ENCODE results near the gene RIPOR3.
A peak's percentile ranks its signal among the peaks of the same experiment; 100 is the strongest.
"Not testable (repeated sequence)": the region's sequence is repeated elsewhere in the genome, so short reads cannot be mapped to it uniquely, and the experiment has no call there.

The RIPOR3 gene

GRCh38 chr20:50673146-50673465, 18.2 kb downstream of the RIPOR3 start:
- H3K9ac ChIP-seq = no peak overlapping the region
- no peak for TF ChIP-seq Cebpa-rat (IDR thresholded peaks at IDR 0.05)
- no peak overlapping the region for H3K4me3 ChIP-seq
- no peak overlapping the region for H3K4me2 ChIP-seq
- H3K4me1 ChIP-seq = peaks cover 3 to 37% (median 16%) of the 10 kb centered on the region in 10 experiments; a peak in 18 of 20 replicates
- no peaks in the 10 kb centered on the region for H3K36me3 ChIP-seq
- no peaks in the 10 kb centered on the region for H4K20me1 ChIP-seq
- H3K27ac ChIP-seq = peak overlapping the region in 2 of 11 experiments; percentile 20 to 21; a peak in 1 of 22 replicates
- no peaks in the 10 kb centered on the region for H3K9me3 ChIP-seq (replicated peaks in 1 of 11)
- H3K27me3 ChIP-seq = no peaks in the 10 kb centered on the region

- no peaks in the 10 kb centered on the region for H4K20me1 ChIP-seq
- no peak overlapping the region for H3K4me2 ChIP-seq
- no peaks in the 10 kb centered on the region for H3K36me3 ChIP-seq
- H3K9me3 ChIP-seq (replicated peaks in 1 of 11) = no peaks in the 10 kb centered on the region
- peaks cover 8 to 42% (median 21%) of the 10 kb centered on the region in 10 experiments; a peak in 18 of 20 replicates for H3K4me1 ChIP-seq
- TF ChIP-seq Cebpa-rat (IDR thresholded peaks at IDR 0.05) = no peak
- H3K27me3 ChIP-seq = no peaks in the 10 kb centered on the region
- H3K4me3 ChIP-seq = no peak overlapping the region
- peak overlapping the region in 3 of 11 experiments; percentile 19 to 30 (median 21); a peak in 2 of 22 replicates for H3K27ac ChIP-seq
- H3K9ac ChIP-seq = no peak overlapping the region
Observed at GRCh38 chr20:50672400-50673145, 18.8 kb downstream of the RIPOR3 start.

- no peaks in the 10 kb centered on the region for H3K27me3 ChIP-seq
- H3K9ac ChIP-seq = no peak overlapping the region
- peaks cover 13 to 52% (median 31%) of the 10 kb centered on the region in 10 experiments for H3K4me1 ChIP-seq
- no peak overlapping the region for H3K4me3 ChIP-seq
- no peaks in the 10 kb centered on the region for H3K9me3 ChIP-seq (replicated peaks in 1 of 11)
- no peaks in the 10 kb centered on the region for H4K20me1 ChIP-seq
- no peak for TF ChIP-seq Cebpa-rat (IDR thresholded peaks at IDR 0.05)
- H3K27ac ChIP-seq = no peak overlapping the region
- no peak overlapping the region for H3K4me2 ChIP-seq
- H3K36me3 ChIP-seq = no peaks in the 10 kb centered on the region
Observed at GRCh38 chr20:50671626-50672025, 19.7 kb downstream of the RIPOR3 start.

GRCh38 chr20:50671010-50671409, 20.3 kb downstream of the RIPOR3 start:
- not testable (repeated sequence) for H3K36me3 ChIP-seq; H3K9me3 ChIP-seq (replicated peaks in 1 of 11); H4K20me1 ChIP-seq; H3K9ac ChIP-seq; H3K27me3 ChIP-seq; H3K4me3 ChIP-seq; H3K4me2 ChIP-seq
- Histone ChIP-seq H3K4me1 (peaks cover 19 to 54% (median 37%) of the 10 kb centered on the region in 10 experiments), H3K27ac (0 out of 22 replicates have a peak overlapping the region, but pooled peaks of 1 of the 11 experiments have one; percentile 6)

GRCh38 chr20:50670126-50670862, 21.0 kb downstream of the RIPOR3 start:
- H3K4me2 ChIP-seq = no peak overlapping the region
- H3K27me3 ChIP-seq = no peaks in the 10 kb centered on the region
- no peaks in the 10 kb centered on the region for H4K20me1 ChIP-seq
- H3K27ac ChIP-seq = peak overlapping the region in 2 of 11 experiments; percentile 4 to 6; a peak in 1 of 22 replicates
- H3K9me3 ChIP-seq (replicated peaks in 1 of 11) = no peaks in the 10 kb centered on the region
- peaks cover 26 to 55% (median 44%) of the 10 kb centered on the region in 10 experiments for H3K4me1 ChIP-seq
- no peaks in the 10 kb centered on the region for H3K36me3 ChIP-seq
- no peak overlapping the region for H3K4me3 ChIP-seq
- no peak overlapping the region for H3K9ac ChIP-seq
- TF ChIP-seq Cebpa-rat (IDR thresholded peaks at IDR 0.05) = no peak

DNA sequence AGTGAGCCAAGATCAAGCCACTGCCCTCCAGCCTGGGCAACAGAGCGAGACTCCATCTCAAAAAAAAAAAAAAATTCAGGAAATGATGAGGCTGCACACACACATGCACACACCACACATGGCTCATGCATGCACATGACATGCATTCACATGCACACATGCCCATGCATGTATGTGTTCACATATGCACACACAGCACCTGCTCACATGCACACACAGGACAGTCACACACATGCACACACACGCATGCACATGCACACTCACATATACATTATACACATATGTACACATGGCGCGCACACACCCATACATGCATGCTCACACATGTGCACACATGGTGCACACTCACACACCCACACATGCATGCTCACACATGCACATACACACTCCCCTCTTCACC, 22.5 kb downstream of the RIPOR3 start:
- H3K9ac ChIP-seq = no peak overlapping the region
- no peaks in the 10 kb centered on the region for H3K36me3 ChIP-seq
- H3K4me3 ChIP-seq = no peak overlapping the region
- TF ChIP-seq Cebpa-rat (IDR thresholded peaks at IDR 0.05) = no peak
- no peaks in the 10 kb centered on the region for H4K20me1 ChIP-seq
- H3K27me3 ChIP-seq = no peaks in the 10 kb centered on the region
- peak overlapping the region in 10 of 11 experiments; percentile 70 to 91 (median 81); a peak in 17 of 22 replicates for H3K4me2 ChIP-seq
- peaks cover 26 to 63% (median 59%) of the 10 kb centered on the region in 10 experiments for H3K4me1 ChIP-seq
- H3K27ac ChIP-seq = peak overlapping the region in 3 of 11 experiments; percentile 88 to 97 (median 95); a peak in 2 of 22 replicates
- no peaks in the 10 kb centered on the region for H3K9me3 ChIP-seq (replicated peaks in 1 of 11)

DNA sequence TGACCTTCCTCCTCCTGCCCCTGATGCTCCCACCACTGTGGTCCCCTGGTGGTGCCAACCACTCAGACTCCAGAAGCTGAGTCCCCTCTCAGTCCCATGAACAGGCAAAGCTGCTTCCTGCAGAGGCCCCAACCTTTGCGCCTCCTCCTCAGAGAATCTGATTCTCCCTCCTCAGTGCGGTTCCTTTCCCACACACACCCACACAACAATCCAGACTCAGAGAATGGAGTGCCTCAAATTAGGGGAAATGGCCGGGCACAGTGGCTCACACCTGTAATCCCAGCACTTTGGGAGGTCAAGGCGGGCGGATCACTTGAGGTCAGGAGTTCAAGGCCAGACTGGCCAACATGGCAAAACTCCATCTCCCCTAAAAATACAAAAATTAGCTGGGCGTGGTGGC, 23.0 kb downstream of the RIPOR3 start:
- Histone ChIP-seq H3K4me2 (peak overlapping the region; percentile 21 to 91 (median 80); a peak in 21 of 22 replicates), H3K9me3 (replicated peaks in 1 of 11) (no peaks in the 10 kb centered on the region), H3K4me1 (peaks cover 26 to 67% (median 64%) of the 10 kb centered on the region in 10 experiments), H3K4me3 (no peak overlapping the region), H3K27me3 (no peaks in the 10 kb centered on the region), H3K9ac (peak overlapping the region in 6 of 11 experiments; percentile 18 to 82 (median 47); a peak in 8 of 22 replicates), H3K27ac (peak overlapping the region in 8 of 11 experiments; percentile 88 to 98 (median 94); a peak in 17 of 22 replicates), H4K20me1 (no peaks in the 10 kb centered on the region), H3K36me3 (no peaks in the 10 kb centered on the region)
- no peak for TF ChIP-seq Cebpa-rat (IDR thresholded peaks at IDR 0.05)

- Histone ChIP-seq H4K20me1 (no peaks in the 10 kb centered on the region), H3K9ac (peak overlapping the region in 9 of 11 experiments; percentile 45 to 82 (median 76); a peak in 16 of 22 replicates), H3K27me3 (no peaks in the 10 kb centered on the region), H3K4me3 (peak overlapping the region in 4 of 10 experiments; percentile 6 to 42 (median 33); a peak in 5 of 20 replicates), H3K27ac (peak overlapping the region in 10 of 11 experiments; percentile 29 to 98 (median 92); a peak in 19 of 22 replicates), H3K4me2 (peak overlapping the region; percentile 70 to 91 (median 80)), H3K9me3 (replicated peaks in 1 of 11) (no peaks in the 10 kb centered on the region), H3K4me1 (peaks cover 30 to 82% (median 78%) of the 10 kb centered on the region in 10 experiments), H3K36me3 (no peaks in the 10 kb centered on the region)
- no peak for TF ChIP-seq Cebpa-rat (IDR thresholded peaks at IDR 0.05)
Observed at GRCh38 chr20:50666709-50667298, 24.5 kb downstream of the RIPOR3 start.

- peak overlapping the region in 10 of 11 experiments; percentile 17 to 91 (median 81); a peak in 19 of 22 replicates for H3K4me2 ChIP-seq
- H3K4me3 ChIP-seq = no peak overlapping the region
- no peaks in the 10 kb centered on the region for H4K20me1 ChIP-seq
- peak overlapping the region in 9 of 11 experiments; percentile 72 to 98 (median 92); a peak in 17 of 22 replicates for H3K27ac ChIP-seq
- no peak for TF ChIP-seq Cebpa-rat (IDR thresholded peaks at IDR 0.05)
- no peaks in the 10 kb centered on the region for H3K9me3 ChIP-seq (replicated peaks in 1 of 11)
- no peaks in the 10 kb centered on the region for H3K27me3 ChIP-seq
- peaks cover 43 to 100% (median 98%) of the 10 kb centered on the region in 10 experiments for H3K4me1 ChIP-seq
- peak overlapping the region in 7 of 11 experiments; percentile 52 to 82 (median 76); a peak in 8 of 22 replicates for H3K9ac ChIP-seq
- no peaks in the 10 kb centered on the region for H3K36me3 ChIP-seq
Observed at GRCh38 chr20:50664254-50664653, 27.1 kb downstream of the RIPOR3 start.
